T-helper 1 cell treated with Interleukin-12 subunit alpha and Interleukin-12 subunit beta and Interleukin-4 antibody, amounts not matched to agents 30 μg/mL and 1 μg/mL, for 36 hours (primary cell): ENCODE measurements around the gene PLXNA4.

Source experiments
- H3K27ac Mint-ChIP-seq: one replicate; pipeline ENCODE4 v1.8.0; 2021; ENCODE audit warnings: mild to moderate bottlenecking, mixed read lengths
- H3K27me3 Mint-ChIP-seq: one replicate; pipeline ENCODE4 v1.8.0; 2021; ENCODE audit warnings: low read depth, mixed read lengths
- H3K36me3 Mint-ChIP-seq: one replicate; pipeline ENCODE4 v1.8.0; 2021; ENCODE audit warnings: low read depth, mixed read lengths
- H3K4me1 Mint-ChIP-seq: one replicate; pipeline ENCODE4 v1.8.0; 2021; ENCODE audit warnings: low read depth, mixed read lengths
- H3K4me3 Mint-ChIP-seq: one replicate; pipeline ENCODE4 v1.8.0; 2021; ENCODE audit warnings: mild to moderate bottlenecking, moderate library complexity, mixed read lengths
- H3K9me3 Mint-ChIP-seq: one replicate; pipeline ENCODE4 v1.8.0; 2021; ENCODE audit warnings: mixed read lengths

The PLXNA4 gene

DNA sequence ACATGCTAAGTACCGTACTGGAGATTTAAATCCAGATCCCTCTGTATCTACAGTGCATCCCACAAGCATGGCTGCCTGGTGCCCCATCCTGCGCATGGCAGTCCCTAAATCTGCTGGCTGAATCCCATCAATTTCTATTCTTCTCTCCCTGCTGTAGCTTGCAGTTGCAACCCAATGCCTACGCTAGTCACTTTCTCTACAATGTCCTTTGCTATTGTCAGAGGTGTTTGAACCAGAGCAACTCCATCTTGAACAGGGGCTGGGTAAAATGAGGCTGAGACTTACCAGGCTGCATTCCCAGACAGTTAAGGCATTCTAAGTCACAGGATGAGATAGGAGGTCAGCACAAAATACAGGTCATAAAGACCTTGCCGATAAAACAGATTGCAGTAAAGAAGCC is 461.2 kb downstream of the PLXNA4 start:
- H3K27me3 Mint-ChIP-seq = peaks cover 5% of the 10 kb centered on the region
- no peaks in the 10 kb centered on the region for H3K9me3 Mint-ChIP-seq
- H3K36me3 Mint-ChIP-seq = no peaks in the 10 kb centered on the region
- no peaks in the 10 kb centered on the region for H3K4me1 Mint-ChIP-seq
- H3K27ac Mint-ChIP-seq = no peak overlapping the region
- H3K4me3 Mint-ChIP-seq = no peak overlapping the region

DNA sequence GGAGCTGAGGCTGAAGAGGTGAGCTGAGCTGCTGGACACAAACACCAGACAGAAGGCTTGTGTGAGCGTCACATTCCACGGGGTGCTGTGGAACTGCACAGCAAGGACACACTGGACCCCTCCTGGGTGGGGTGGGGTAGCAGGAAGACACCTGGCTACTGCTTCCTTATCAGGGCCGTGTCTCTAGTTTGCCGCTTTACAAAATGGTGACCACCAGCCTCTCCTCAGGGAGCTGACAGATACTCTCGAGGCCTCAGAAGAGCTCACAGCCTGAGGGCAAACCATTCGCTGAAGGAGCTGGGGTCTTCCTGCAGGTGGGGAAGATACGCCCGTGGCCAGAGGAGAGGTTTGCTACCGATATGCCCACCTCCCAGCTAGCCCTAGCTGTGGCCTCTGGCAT is 461.9 kb downstream of the PLXNA4 start:
- no peak overlapping the region for H3K4me3 Mint-ChIP-seq
- no peaks in the 10 kb centered on the region for H3K4me1 Mint-ChIP-seq
- H3K36me3 Mint-ChIP-seq = no peaks in the 10 kb centered on the region
- no peaks in the 10 kb centered on the region for H3K9me3 Mint-ChIP-seq
- H3K27me3 Mint-ChIP-seq = peaks cover 7% of the 10 kb centered on the region
- H3K27ac Mint-ChIP-seq = no peak overlapping the region

DNA sequence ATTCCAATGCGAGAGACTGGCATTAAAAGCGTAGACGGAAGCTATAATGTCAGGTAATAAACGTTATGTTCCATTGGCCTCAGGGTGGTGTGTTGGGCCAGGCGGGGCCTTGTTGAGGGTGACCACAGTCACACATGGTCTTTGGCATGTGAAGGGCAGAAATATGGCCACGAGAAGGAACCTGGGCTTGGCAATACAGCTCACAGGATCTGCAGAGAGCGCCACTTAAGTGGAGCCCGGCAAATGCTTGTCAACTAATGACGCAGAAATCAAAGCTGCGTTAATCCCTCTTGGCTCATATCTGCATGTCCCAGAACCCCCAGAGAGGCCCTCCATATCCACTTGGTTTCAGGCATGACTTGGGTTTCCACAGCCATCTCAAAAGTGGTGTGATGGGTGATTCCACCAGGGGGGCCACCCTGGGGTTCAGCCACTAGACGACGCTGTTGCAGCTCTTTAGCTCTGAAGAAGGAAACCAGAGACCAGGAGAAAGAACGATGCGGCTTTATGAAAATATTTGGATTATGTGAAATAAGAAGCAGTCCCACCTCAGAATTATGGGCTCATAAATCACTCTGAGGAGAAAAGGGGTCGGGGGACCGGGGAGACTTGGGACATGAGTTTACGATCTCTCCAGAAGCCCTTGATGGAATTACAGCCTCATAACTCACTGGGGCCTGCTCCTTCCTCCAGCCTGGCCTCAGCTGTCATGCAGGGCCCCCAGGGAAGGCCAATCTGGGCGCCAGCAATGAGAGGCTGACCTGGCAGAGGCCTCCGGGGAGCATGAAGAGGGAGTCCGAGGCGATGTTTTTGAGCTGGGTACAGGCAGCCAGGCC is 462.5 kb downstream of the PLXNA4 start:
- Mint-ChIP-seq H3K27ac (no peak overlapping the region), H3K4me3 (no peak overlapping the region), H3K4me1 (no peaks in the 10 kb centered on the region), H3K9me3 (no peaks in the 10 kb centered on the region), H3K27me3 (peaks cover 9% of the 10 kb centered on the region), H3K36me3 (no peaks in the 10 kb centered on the region)

DNA sequence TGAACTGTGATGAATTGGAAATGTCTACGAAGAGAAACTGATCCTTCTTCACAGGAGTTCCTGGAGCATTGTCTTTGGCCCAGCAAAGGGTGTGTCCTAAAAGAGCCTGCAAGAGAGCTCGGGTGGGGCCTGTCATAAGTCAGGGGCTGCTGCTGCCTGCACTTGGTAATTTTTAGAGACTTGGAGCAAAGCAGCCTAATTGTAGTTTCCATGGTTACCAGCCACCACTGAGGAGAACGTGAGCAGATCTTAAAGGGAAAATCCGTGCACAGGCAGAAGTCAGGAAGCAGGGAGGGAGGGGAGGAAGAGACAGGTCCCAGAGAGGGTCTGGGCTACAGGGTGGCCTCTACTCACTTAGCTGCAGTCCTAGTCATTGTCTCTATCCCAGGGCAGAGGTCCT is 463.6 kb downstream of the PLXNA4 start:
- no peak overlapping the region for H3K27ac Mint-ChIP-seq

DNA sequence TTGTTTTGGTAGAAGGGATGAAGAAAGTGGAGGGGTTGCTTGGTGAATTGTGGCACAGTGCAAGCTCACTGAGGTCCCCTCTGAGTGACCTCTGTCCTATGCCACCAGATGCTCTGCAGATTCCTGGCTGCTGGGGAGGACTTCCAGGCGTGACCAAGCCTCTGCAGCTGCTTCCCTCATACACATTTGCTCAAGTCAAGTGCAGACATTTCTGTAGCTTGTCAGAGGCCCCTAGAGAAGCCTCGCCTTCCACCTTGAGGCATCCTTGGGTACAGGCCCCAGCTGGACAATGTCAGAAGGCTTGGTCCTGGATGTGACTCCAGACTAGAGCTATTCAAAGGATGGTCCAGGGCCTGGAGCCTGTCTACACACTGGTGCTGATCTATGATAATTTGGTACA is 464.2 kb downstream of the PLXNA4 start:
- Mint-ChIP-seq H3K4me3 (no peak overlapping the region), H3K9me3 (no peaks in the 10 kb centered on the region), H3K27me3 (peaks cover 16% of the 10 kb centered on the region), H3K36me3 (no peaks in the 10 kb centered on the region), H3K4me1 (no peaks in the 10 kb centered on the region), H3K27ac (no peak overlapping the region)

More for the DNA sequence above, 463.6 kb downstream of the PLXNA4 start:
- no peaks in the 10 kb centered on the region for H3K36me3 Mint-ChIP-seq
- H3K27me3 Mint-ChIP-seq = peaks cover 16% of the 10 kb centered on the region
- no peaks in the 10 kb centered on the region for H3K4me1 Mint-ChIP-seq
- no peak overlapping the region for H3K4me3 Mint-ChIP-seq
- no peaks in the 10 kb centered on the region for H3K9me3 Mint-ChIP-seq

DNA sequence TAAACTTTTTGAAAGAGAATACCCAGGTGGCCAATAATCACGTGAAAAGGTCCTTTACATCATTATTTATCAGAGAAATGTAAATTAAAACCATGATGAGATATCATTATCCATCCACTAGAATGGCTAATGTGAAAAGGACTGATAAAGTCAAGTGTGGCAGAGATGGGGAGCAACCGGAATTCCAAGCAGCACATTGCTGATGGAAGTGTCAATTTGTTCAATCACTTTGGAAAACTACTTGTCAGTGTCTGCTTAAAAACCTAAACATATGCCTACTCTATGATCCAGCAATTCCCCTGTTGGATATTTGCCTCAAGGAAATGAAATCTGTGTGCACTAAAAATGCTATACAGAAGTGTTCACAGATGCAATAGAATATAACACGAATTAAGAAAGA is 465.6 kb downstream of the PLXNA4 start:
- Mint-ChIP-seq H3K4me1 (no peaks in the 10 kb centered on the region), H3K4me3 (no peak overlapping the region), H3K9me3 (no peaks in the 10 kb centered on the region), H3K36me3 (no peaks in the 10 kb centered on the region), H3K27me3 (peaks cover 16% of the 10 kb centered on the region), H3K27ac (no peak overlapping the region)

DNA sequence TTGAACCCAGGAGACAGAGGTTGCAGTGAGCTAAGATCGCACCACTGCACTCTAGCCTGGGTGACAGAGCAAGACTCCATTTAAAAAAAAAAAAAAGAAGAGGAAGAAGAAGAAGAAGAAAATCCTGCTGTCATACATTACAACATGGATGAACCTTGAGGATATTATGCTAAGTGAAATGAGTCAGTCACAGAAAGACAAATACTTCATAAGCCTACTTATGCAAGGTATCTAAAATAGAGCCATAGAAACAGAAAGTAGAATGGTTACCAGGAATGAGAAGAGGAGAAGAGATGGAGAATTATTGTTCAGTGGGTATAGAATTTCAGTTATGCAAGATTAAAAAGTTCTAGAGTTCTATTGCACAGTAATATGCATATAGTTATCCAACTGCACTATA is 466.5 kb downstream of the PLXNA4 start:
- Mint-ChIP-seq H3K4me1 (no peaks in the 10 kb centered on the region), H3K36me3 (no peaks in the 10 kb centered on the region), H3K4me3 (no peak overlapping the region), H3K27me3 (peaks cover 16% of the 10 kb centered on the region), H3K9me3 (no peaks in the 10 kb centered on the region), H3K27ac (no peak overlapping the region)

DNA sequence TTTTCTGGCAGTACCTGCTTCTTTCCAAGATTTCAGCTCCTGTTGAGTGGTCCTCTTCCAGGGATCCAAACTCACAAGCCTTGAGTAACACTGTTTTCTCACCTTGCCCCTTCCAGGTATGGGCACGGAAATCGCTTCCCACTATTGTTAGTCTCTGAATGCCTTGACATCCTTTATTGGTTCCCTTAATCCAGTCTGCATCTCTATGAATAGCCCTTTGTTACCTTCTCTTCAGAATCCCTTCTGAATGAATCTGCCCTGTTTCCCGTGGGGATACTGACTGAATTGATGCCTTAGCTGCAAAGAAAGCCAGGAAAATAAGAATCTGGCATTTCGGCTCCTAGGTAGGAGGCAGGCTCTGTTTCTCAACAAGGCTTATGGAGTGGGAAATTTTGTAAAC is 467.7 kb downstream of the PLXNA4 start:
- no peaks in the 10 kb centered on the region for H3K4me1 Mint-ChIP-seq
- no peaks in the 10 kb centered on the region for H3K9me3 Mint-ChIP-seq
- H3K27me3 Mint-ChIP-seq = peaks cover 16% of the 10 kb centered on the region
- H3K27ac Mint-ChIP-seq = no peak overlapping the region
- H3K4me3 Mint-ChIP-seq = no peak overlapping the region
- H3K36me3 Mint-ChIP-seq = no peaks in the 10 kb centered on the region

DNA sequence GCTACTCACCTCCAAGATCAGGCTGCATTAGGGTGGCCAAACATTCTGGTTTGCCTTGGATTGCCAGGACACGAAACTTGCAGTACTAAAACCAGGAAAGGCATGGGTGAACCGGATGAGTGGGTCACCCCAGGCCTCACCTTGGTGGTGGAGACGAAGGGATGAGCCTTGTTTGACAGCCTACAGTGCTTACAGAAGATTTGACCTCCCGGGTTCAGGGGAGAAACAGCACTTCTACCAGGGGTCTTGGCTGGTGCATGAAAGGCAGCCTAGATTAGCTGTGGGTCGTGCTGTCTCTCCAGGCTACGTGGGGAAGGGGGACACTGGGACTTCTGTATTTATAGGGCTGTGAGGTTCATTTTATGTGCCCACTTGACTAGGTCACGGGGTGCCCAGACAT is 469.8 kb downstream of the PLXNA4 start:
- Mint-ChIP-seq H3K4me3 (no peak overlapping the region), H3K36me3 (no peaks in the 10 kb centered on the region), H3K9me3 (no peaks in the 10 kb centered on the region), H3K4me1 (no peaks in the 10 kb centered on the region), H3K27me3 (peaks cover 16% of the 10 kb centered on the region), H3K27ac (no peak overlapping the region)

DNA sequence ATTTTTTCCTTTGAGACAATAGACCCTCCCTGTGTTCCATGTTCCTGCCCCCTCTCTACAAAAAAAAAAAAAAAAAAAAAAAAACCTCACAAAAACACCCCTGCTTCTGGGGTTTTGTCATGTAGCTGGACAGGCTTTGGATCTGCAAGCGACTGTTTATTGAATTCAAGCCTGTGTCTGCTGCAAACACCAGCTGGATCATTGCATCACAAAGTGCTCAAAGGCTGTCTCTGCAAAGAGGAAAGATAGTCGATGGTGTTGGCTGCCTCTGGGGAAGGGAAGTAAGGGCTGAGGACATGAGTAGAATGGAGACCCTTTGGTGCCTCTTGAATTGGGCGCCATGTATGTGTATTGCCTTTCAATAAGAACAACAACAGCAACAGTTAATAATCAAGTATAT is 471.2 kb downstream of the PLXNA4 start:
- Mint-ChIP-seq H3K4me1 (no peaks in the 10 kb centered on the region), H3K27me3 (peaks cover 11% of the 10 kb centered on the region), H3K4me3 (no peak overlapping the region), H3K27ac (no peak overlapping the region), H3K9me3 (no peaks in the 10 kb centered on the region), H3K36me3 (no peaks in the 10 kb centered on the region)

DNA sequence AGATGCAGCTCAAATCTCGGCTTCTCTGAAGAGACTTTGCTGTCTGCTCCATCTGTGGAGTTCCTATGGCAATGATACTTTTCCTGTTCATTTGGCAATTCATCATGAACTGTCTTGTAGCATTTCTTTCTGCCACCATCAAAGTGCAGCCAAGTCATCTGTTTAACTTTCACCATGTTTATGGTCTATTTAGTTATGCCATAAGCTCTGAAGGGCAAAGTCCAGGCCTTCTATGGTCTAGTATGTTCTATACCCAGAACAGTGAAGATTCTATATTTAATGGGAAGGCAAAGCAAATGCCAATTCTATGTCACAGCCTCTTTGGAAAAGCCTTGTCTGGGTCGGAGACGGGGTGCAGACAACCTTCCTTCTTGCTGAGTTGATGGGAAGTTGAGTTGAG is 472.6 kb downstream of the PLXNA4 start:
- Mint-ChIP-seq H3K4me3 (no peak overlapping the region), H3K27me3 (peaks cover 6% of the 10 kb centered on the region), H3K4me1 (no peaks in the 10 kb centered on the region), H3K9me3 (no peaks in the 10 kb centered on the region), H3K36me3 (no peaks in the 10 kb centered on the region), H3K27ac (no peak overlapping the region)

DNA sequence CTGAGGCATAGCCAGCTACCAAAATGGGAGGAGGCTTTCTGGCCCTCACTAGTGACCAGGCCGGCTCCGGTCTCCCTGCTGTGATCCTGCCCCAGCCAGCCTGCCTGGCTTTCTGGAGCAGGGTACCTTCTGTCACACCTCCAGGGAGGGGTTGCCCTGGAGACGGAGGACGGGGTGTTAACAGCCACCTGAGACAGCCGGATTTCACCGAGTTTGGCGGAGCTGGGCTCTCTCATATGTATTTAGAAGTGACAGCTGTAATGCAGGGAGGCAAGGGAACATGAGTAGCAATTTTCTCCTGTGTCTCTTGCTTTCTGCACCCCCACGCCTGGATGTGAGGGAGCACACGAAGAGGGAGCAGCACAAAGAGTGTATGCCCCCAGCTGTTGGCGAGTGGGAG is 473.3 kb downstream of the PLXNA4 start:
- Mint-ChIP-seq H3K9me3 (no peaks in the 10 kb centered on the region), H3K4me3 (no peak overlapping the region), H3K27ac (no peak overlapping the region), H3K36me3 (no peaks in the 10 kb centered on the region), H3K4me1 (no peaks in the 10 kb centered on the region), H3K27me3 (no peaks in the 10 kb centered on the region)

DNA sequence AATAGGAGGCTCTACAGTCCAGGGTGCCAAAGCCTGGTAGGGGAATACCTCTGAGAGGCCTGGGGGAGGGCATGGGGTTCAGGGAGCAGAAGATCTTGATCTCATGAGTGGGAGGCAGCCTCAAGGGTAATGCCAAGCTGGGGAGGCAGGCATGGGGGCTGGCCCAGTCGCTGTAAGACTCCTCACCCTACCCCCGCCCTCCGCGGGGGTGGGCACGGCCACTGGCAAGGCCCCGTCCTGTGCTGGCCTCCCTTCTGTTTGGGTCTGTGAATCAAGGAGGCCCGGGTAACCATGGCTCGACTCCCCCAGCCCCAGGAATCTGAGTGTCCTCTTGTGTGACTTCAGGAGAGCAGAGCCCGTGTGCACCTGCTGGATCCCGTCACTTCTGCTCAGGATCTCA is 473.9 kb downstream of the PLXNA4 start:
- H3K27ac Mint-ChIP-seq = no peak overlapping the region

DNA sequence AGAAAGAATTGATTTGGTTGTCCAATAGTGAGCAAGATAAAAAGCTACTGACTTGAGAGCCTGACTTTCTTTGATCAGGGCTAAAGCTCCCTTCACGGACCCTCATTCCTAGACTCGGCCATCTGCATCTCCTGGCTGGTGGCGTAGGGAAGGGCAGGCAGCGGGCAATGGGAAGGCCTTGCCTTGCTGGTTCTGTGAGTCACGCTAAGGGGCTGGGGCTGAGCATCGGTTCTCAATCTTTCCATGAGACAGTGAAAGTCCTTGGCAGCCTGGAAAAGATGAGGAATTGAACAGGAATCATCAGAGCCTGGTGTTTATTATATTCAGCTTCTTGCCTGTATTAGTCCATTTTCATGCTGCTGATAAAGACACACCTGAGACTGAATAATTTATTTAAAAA is 475.3 kb downstream of the PLXNA4 start:
- H3K27ac Mint-ChIP-seq = no peak overlapping the region
- H3K4me3 Mint-ChIP-seq = no peak overlapping the region
- no peaks in the 10 kb centered on the region for H3K36me3 Mint-ChIP-seq
- H3K4me1 Mint-ChIP-seq = no peaks in the 10 kb centered on the region
- H3K27me3 Mint-ChIP-seq = no peaks in the 10 kb centered on the region
- no peaks in the 10 kb centered on the region for H3K9me3 Mint-ChIP-seq

More for the DNA sequence above, 473.9 kb downstream of the PLXNA4 start:
- H3K36me3 Mint-ChIP-seq = no peaks in the 10 kb centered on the region
- no peaks in the 10 kb centered on the region for H3K9me3 Mint-ChIP-seq
- H3K4me3 Mint-ChIP-seq = no peak overlapping the region
- H3K27me3 Mint-ChIP-seq = no peaks in the 10 kb centered on the region
- H3K4me1 Mint-ChIP-seq = no peaks in the 10 kb centered on the region

DNA sequence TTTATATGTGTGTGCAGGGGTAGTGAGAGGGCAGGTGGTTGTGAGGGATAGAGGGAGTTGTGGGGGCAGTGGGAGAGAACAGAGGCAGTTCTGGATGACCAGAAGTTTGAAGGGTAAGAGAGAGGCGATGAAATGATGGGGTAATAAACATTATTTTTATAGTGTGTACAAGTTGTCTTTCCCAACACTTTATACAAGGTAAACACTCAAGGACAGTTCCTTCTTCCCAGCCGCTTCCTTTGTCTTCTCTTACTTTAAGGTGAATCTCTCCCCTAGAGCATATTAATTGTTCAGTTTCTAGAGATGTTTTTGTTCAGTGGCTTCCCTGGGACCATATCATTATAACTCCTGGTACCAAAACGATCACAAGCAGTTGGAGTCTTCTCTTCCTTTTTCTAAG is 475.8 kb downstream of the PLXNA4 start:
- Mint-ChIP-seq H3K4me1 (no peaks in the 10 kb centered on the region), H3K27ac (no peak overlapping the region), H3K27me3 (no peaks in the 10 kb centered on the region), H3K9me3 (no peaks in the 10 kb centered on the region), H3K36me3 (no peaks in the 10 kb centered on the region), H3K4me3 (no peak overlapping the region)

DNA sequence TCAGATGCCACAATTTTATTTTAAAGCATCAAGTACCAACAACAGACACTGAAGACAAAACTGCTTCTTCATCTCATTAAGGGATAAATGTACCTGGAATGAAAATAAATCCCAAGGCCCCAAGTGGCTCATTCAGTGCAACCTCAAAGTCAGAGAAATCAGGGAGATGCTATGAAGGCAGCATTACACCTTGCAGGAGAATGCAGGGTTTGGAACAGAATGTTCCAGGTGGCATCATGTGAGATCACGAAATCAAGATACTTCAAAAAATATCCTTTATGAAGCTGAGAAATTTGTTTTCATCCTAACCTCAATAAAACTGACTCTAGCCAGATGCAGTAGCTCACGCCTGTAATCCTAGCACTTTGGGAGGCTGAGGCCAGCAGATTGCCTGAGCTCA is 477.1 kb downstream of the PLXNA4 start:
- no peaks in the 10 kb centered on the region for H3K36me3 Mint-ChIP-seq
- no peaks in the 10 kb centered on the region for H3K9me3 Mint-ChIP-seq
- H3K4me3 Mint-ChIP-seq = no peak overlapping the region
- H3K4me1 Mint-ChIP-seq = no peaks in the 10 kb centered on the region
- no peaks in the 10 kb centered on the region for H3K27me3 Mint-ChIP-seq
- no peak overlapping the region for H3K27ac Mint-ChIP-seq
